BLaER1 treated with 17β-estradiol and CSF1 and Interleukin-3, amounts not matched to agents 10 nM and 100 nM (cell line): Measurements from ENCODE around the gene PPP2R3B.

Source experiments
- H3K27ac ChIP-seq, 11 experiments: shearing (Covaris generic); formaldehyde crosslinking; 2 replicates each; pipeline ENCODE4 v1.8.1; 2022
- H3K27me3 ChIP-seq, 11 experiments: shearing (Covaris generic); formaldehyde crosslinking; 2 replicates each; pipeline ENCODE4 v1.8.1; 2022
- H3K36me3 ChIP-seq, 11 experiments: shearing (Covaris generic); formaldehyde crosslinking; 2 replicates each; pipeline ENCODE4 v1.8.1; 2022
- H3K4me1 ChIP-seq, 10 experiments: shearing (Covaris generic); formaldehyde crosslinking; 2 replicates each; pipeline ENCODE4 v1.8.1; 2022
- H3K4me2 ChIP-seq, 11 experiments: shearing (Covaris generic); formaldehyde crosslinking; 2 replicates each; pipeline ENCODE4 v1.8.1; 2022
- H3K4me3 ChIP-seq, 10 experiments: shearing (Covaris generic); formaldehyde crosslinking; 2 replicates each; pipeline ENCODE4 v1.8.1; 2022
- H3K9ac ChIP-seq, 11 experiments: shearing (Covaris generic); formaldehyde crosslinking; 2 replicates each; pipeline ENCODE4 v1.8.1; 2022
- H3K9me3 ChIP-seq, 11 experiments: shearing (Covaris generic); formaldehyde crosslinking; replicated peaks in 1 of 11; 2 replicates each; pipeline ENCODE4 v1.8.1; 2022
- H4K20me1 ChIP-seq, 11 experiments: shearing (Covaris generic); formaldehyde crosslinking; 2 replicates each; pipeline ENCODE4 v1.8.1; 2022
- Cebpa-rat ChIP-seq, 11 experiments: shearing (Covaris generic); IDR thresholded peaks; 2 replicates each; pipeline ENCODE4 v1.8.1; 2022

The PPP2R3B gene

GRCh38 chrX:375181-376036 is 11.3 kb downstream of the PPP2R3B start:
- no peak for TF ChIP-seq Cebpa-rat (IDR thresholded peaks at IDR 0.05)
- peaks cover 31 to 88% (median 71%) of the 10 kb centered on the region in 11 experiments for H4K20me1 ChIP-seq
- H3K36me3 ChIP-seq, result no peaks in the 10 kb centered on the region
- peaks cover 53 to 59% (median 58%) of the 10 kb centered on the region in 11 experiments for H3K27me3 ChIP-seq
- peaks cover 21 to 71% (median 64%) of the 10 kb centered on the region in 10 experiments for H3K4me1 ChIP-seq
- peak overlapping the region in 9 of 11 experiments; percentile 89 to 97 (median 95); a peak in 13 of 22 replicates for H3K4me2 ChIP-seq
- H3K9ac ChIP-seq, result no peak overlapping the region
- H3K27ac ChIP-seq, result no peak overlapping the region
- no peaks in the 10 kb centered on the region for H3K9me3 ChIP-seq
- H3K4me3 ChIP-seq, result no peak overlapping the region

- Histone ChIP-seq H4K20me1 (peaks cover 35 to 88% (median 79%) of the 10 kb centered on the region in 11 experiments), H3K4me2 (peak overlapping the region; percentile 89 to 97 (median 95)), H3K9ac (peak overlapping the region in 5 of 11 experiments; percentile 49 to 76 (median 74); a peak in 4 of 22 replicates), H3K4me1 (peaks cover 29 to 78% (median 73%) of the 10 kb centered on the region in 10 experiments), H3K27ac (no peak overlapping the region), H3K36me3 (no peaks in the 10 kb centered on the region), H3K4me3 (peak overlapping the region in 9 of 10 experiments; percentile 49 to 71 (median 66); a peak in 12 of 20 replicates), H3K9me3 (no peaks in the 10 kb centered on the region), H3K27me3 (peaks cover 53 to 63% (median 59%) of the 10 kb centered on the region in 11 experiments)
- no peak for TF ChIP-seq Cebpa-rat (IDR thresholded peaks at IDR 0.05)
Measured at GRCh38 chrX:374596-374995, 12.1 kb downstream of the PPP2R3B start.

GRCh38 chrX:373641-374471 is 12.9 kb downstream of the PPP2R3B start:
- H3K4me3 ChIP-seq, result peak overlapping the region; percentile 49 to 71 (median 65)
- H3K27ac ChIP-seq, result peak overlapping the region in 6 of 11 experiments; percentile 7 to 45 (median 32); a peak in 7 of 22 replicates
- peaks cover 38 to 85% (median 75%) of the 10 kb centered on the region in 11 experiments for H4K20me1 ChIP-seq
- H3K9ac ChIP-seq, result peak overlapping the region in 10 of 11 experiments; percentile 23 to 76 (median 66); a peak in 19 of 22 replicates
- H3K9me3 ChIP-seq, result no peaks in the 10 kb centered on the region
- peaks cover 36 to 79% (median 75%) of the 10 kb centered on the region in 10 experiments for H3K4me1 ChIP-seq
- peaks cover 53 to 63% (median 59%) of the 10 kb centered on the region in 11 experiments for H3K27me3 ChIP-seq
- H3K4me2 ChIP-seq, result peak overlapping the region; percentile 89 to 97 (median 95)
- H3K36me3 ChIP-seq, result no peaks in the 10 kb centered on the region
- TF ChIP-seq Cebpa-rat (IDR thresholded peaks at IDR 0.05), result no peak

GRCh38 chrX:372856-373640 is 13.7 kb downstream of the PPP2R3B start:
- Histone ChIP-seq H4K20me1 (peaks cover 38 to 84% (median 69%) of the 10 kb centered on the region in 11 experiments), H3K4me1 (peaks cover 44 to 79% (median 75%) of the 10 kb centered on the region in 10 experiments), H3K4me3 (peak overlapping the region; percentile 49 to 71 (median 65)), H3K9me3 (no peaks in the 10 kb centered on the region), H3K36me3 (no peaks in the 10 kb centered on the region), H3K27me3 (peaks cover 53 to 63% (median 59%) of the 10 kb centered on the region in 11 experiments), H3K9ac (peak overlapping the region in 10 of 11 experiments; percentile 23 to 76 (median 66); a peak in 18 of 22 replicates), H3K27ac (peak overlapping the region in 5 of 11 experiments; percentile 10 to 45 (median 32); a peak in 7 of 22 replicates), H3K4me2 (peak overlapping the region; percentile 89 to 97 (median 95))
- TF ChIP-seq Cebpa-rat (IDR thresholded peaks at IDR 0.05), result no peak

- Histone ChIP-seq H3K9ac (peak overlapping the region in 1 of 11 experiments; percentile 33; a peak in 1 of 22 replicates), H3K4me1 (peaks cover 45 to 87% (median 84%) of the 10 kb centered on the region in 10 experiments), H3K27me3 (peaks cover 53 to 63% (median 59%) of the 10 kb centered on the region in 11 experiments), H3K4me3 (peak overlapping the region in 2 of 10 experiments; percentile 0 to 60; a peak in 2 of 20 replicates), H3K27ac (no peak overlapping the region), H4K20me1 (peaks cover 38 to 83% (median 69%) of the 10 kb centered on the region in 11 experiments), H3K4me2 (peak overlapping the region in 8 of 11 experiments; percentile 89 to 97 (median 95); a peak in 16 of 22 replicates), H3K36me3 (no peaks in the 10 kb centered on the region), H3K9me3 (peaks cover 0 to 5% (median 0%) of the 10 kb centered on the region in 11 experiments; a peak in 1 of 22 replicates)
- TF ChIP-seq Cebpa-rat (IDR thresholded peaks at IDR 0.05), result no peak
Measured at GRCh38 chrX:371907-372306, 14.8 kb downstream of the PPP2R3B start.

- H3K4me3 ChIP-seq, result peak overlapping the region in 2 of 10 experiments; percentile 0 to 19; a peak in 2 of 20 replicates
- peak overlapping the region in 9 of 11 experiments; percentile 66 to 97 (median 95); a peak in 18 of 22 replicates for H3K4me2 ChIP-seq
- peaks cover 0 to 5% (median 0%) of the 10 kb centered on the region in 11 experiments; a peak in 1 of 22 replicates for H3K9me3 ChIP-seq
- H4K20me1 ChIP-seq, result peaks cover 38 to 79% (median 67%) of the 10 kb centered on the region in 11 experiments
- peaks cover 53 to 62% (median 59%) of the 10 kb centered on the region in 11 experiments for H3K27me3 ChIP-seq
- TF ChIP-seq Cebpa-rat (IDR thresholded peaks at IDR 0.05), result no peak
- H3K27ac ChIP-seq, result no peak overlapping the region
- peaks cover 45 to 87% (median 84%) of the 10 kb centered on the region in 10 experiments for H3K4me1 ChIP-seq
- peak overlapping the region in 4 of 11 experiments; percentile 12 to 74 (median 34); a peak in 2 of 22 replicates for H3K9ac ChIP-seq
- no peaks in the 10 kb centered on the region for H3K36me3 ChIP-seq
Measured at GRCh38 chrX:370963-371745, 15.6 kb downstream of the PPP2R3B start.
